Activated CD8-positive, alpha-beta memory T cell treated with anti-CD3 and anti-CD28 coated beads for 48 hours (primary cell): ENCODE results near the gene PFKM.

Source experiments
- DNase-seq, 3 experiments: peaks; one replicate each; pipeline ENCODE4 v3.0.0-alpha.2; 2020; ENCODE audit warnings: low read depth in 2 of 3, low spot score in 2 of 3

The PFKM gene

GRCh38 chr12:48184549-48184922 lies 65.4 kb downstream of the PFKM start:
- no peak for DNase-seq

DNA sequence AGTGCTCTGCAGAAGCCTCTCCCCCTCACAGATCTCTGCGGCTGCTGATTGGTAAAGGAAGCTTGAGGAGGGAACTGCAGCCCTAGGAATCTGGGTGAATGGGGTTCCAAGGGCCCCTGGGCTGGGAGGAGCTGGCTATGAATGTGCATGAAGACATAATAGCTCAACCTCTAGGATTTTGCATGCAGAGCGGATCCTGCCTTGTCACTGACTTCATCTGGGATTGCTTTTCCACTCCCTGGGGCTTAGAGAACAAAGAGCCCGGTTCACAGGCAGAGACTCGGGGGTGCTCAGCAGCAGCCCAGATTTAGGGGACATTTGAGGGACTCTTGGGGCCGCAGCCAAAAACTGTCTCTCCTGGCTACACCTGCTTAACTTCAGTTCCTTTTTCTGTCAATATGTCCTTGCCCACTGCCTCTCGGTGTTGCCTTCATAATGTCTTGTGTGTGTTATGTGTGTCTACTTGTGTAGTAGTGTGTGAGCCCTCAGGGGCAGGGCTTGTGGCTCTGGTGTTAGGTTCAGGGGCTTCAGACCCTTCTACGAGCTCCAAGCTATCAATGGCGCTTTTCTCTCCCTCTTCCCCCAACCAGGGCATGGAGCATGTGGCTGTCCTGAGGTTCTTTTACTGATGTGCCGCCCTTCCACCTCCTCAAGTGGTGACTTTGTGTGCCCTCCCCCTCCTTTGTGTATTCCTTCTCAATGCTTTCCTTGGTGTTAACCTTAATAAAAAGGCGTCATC lies 66.2 kb downstream of the PFKM start:
- no peak for DNase-seq

DNA sequence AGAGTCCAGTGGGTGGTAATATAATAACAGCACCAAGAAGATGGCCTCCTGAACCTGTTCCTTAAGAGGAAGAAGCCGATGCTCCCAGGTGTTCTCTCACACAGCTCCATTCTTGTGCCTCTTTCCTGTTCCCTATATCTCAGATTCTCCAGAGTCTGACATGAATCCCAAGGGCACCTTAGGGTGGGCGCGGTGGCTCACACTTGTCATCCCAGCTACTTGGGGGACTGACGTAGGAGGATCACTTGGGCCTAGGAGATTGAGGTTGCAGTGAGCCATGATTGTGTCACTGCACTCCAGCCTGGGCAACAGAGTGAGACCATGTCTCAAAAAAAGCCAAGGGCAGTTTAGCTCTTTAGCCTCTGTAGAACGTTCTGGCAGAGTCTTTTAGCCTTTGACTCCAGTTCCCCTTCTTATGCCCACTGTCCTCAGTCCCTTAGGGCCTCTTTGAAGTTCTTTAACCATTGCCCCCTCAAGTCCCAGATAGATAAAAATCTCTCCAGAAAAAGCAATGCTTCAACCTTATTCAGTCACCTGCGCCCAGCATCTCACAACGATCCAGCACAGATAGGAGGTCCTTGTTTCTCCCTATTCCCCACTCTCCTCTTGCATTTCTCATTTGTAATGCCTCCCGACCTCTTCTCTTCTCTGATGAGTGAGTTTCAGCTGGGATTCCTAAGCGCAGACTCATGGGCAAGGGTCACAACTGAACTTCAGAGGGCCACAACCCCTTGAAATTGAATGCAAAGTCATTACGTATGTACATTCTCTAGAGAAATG lies 68.9 kb downstream of the PFKM start:
- no peak for DNase-seq

DNA sequence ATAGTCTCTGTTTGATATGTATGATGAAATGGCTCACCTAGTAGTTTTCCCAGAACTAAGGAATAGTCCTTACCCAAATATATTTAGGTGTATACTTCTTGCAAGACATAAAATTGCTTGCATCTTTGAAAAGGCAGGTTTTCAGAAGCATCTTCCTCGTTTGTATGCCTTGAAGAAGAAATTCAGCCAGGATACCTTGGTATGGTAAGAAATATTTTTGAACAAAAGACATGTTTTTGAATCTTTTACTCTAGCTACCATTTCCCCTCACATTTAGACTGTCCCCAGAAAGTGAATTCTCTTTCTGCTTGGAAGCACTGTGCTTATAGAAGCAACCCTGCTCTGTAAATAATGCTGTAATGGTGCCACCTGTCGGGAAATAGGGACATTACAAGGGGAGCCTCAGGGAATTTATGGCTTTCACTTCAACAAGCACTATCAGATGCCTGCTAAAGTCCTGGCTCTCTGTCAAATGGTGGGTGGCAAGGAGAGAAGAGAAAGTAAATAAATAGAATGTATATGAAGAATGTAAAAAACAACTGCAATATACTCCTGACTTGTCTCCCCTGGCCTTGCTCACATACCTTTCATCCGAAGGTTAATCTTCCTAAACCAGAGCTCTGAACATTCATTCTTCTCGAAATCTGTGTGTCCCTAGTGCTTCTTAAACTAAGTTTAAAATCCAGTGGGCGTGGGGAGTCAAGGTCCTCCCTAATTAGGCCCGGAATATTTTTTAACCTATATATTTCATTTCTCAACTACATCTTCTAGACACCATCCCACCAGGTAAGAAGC lies 70.4 kb downstream of the PFKM start:
- DNase-seq = no peak

DNA sequence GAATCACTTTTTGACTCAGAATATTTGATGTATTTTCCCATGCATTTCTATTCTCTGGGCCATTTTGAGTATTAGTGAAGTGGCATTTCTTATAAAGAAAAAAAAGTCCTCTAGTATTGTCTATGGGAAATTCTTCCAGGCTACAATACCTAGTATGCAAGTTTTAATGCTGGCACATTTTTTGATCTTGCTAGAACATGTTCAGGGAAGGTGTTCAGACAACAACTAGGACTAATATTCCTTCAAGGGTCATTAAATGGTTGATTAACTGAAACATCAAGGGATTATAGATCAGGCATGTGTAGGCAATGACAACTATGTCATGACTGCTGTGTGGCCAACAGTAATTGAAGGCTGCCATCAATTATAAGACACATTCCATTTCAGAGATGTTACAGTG lies 71.9 kb downstream of the PFKM start:
- DNase-seq = no peak

- no peak for DNase-seq
Observed at GRCh38 chr12:48192861-48193260, 73.7 kb downstream of the PFKM start.

DNA sequence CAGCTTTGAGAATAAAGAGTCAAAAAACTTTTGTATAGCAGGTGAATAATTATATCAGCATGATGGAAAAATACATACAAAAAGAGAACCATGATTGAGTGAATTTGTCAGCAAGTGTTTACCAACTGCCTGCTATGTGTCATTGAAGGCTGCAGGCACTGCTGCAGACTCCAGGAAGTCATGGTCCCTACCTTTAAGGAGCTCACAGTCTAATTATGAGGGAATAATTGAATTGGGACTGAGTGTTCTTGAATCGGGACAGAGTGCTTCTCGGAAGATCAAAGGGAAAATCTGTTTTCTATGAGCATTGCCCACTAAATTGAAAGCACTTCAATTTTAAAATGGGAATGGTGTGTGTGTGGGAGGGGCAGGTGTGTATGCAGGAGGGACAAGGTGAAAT lies 74.5 kb downstream of the PFKM start:
- DNase-seq = no peak

GRCh38 chr12:48194799-48195201 lies 75.6 kb downstream of the PFKM start:
- DNase-seq = no peak
